A549 (cell line): ENCODE measurements around the gene C1orf21. TPM values are rescaled to one million over a fixed set of nuclear protein-coding genes. Genes with fewer than 3 reads are reported as not detected.

Source experiments
- ATAC-seq, 2 experiments: fragments of 200-7000 bp in 1 of 2; fragments of >200 bp in 1 of 2; cut with Nextera tagmentation in 1 of 2; cut with Tn5 transposase in 1 of 2; 3 replicates each; pipeline versions ENCODE4 v1.8.0 to v1.9.1; 2018 to 2020; ENCODE audit warnings: mild to moderate bottlenecking in 1 of 2, moderate library complexity in 1 of 2
- CTCF ChIA-PET: fragments of 300-600 bp; sonication (Branson Sonifier 250); formaldehyde crosslinking; extraction: SDS; loops from one replicate; lab custom pipeline; 2021; ENCODE audit warnings: antibody characterized with exemption, inconsistent platforms; lab: Yijun Ruan, JAX
- POLR2A ChIA-PET: fragments of 350-600 bp; formaldehyde crosslinking; extraction: SDS; loops from one replicate; lab custom pipeline; 2021; ENCODE audit warnings: antibody characterized with exemption, inconsistent platforms; lab: Yijun Ruan, JAX
- DNase-seq, 2 experiments: peaks; one replicate each; pipeline versions ENCODE4 v3.0.0 to v3.0.0-alpha.2; 2011 to 2016; ENCODE audit warnings: low read depth in 1 of 2, low spot score in 1 of 2
- FAIRE-seq: peaks from 2 replicates; lab custom pipeline; 2011; peaks lifted over from hg19 to GRCh38; lab: Jason Lieb, UNC
- H3K27ac ChIP-seq, 2 experiments: fragments of >200 bp; sonication (Bioruptor Twin); formaldehyde crosslinking; 3 replicates each; pipeline ENCODE4 v1.5.1; 2016 to 2017
- H3K4me1 ChIP-seq: fragments of >200 bp; sonication (Bioruptor Twin); formaldehyde crosslinking; 3 replicates; pipeline ENCODE4 v1.6.1; 2016
- H3K4me2 ChIP-seq: fragments of >200 bp; sonication (Bioruptor Twin); formaldehyde crosslinking; 3 replicates; pipeline ENCODE4 v1.6.1; 2016
- H3K4me3 ChIP-seq: fragments of >200 bp; sonication (Bioruptor Twin); formaldehyde crosslinking; 3 replicates; pipeline ENCODE4 v1.5.1; 2016
- H3K9me3 ChIP-seq: fragments of >200 bp; sonication (Bioruptor Twin); formaldehyde crosslinking; 3 replicates; pipeline ENCODE4 v1.6.1; 2016
- BHLHE40 ChIP-seq: IDR thresholded peaks from 2 replicates; pipeline ENCODE4 v1.6.1; 2012; ENCODE audit warnings: low read depth, low read length, inconsistent platforms
- CBX2 ChIP-seq: fragments of 200-600 bp; sonication (generic); IDR thresholded peaks from 2 replicates; pipeline ENCODE4 v1.6.1; 2016; ENCODE audit warnings: low read depth, mild to moderate bottlenecking, borderline replicate concordance
- CHD4 ChIP-seq: fragments of 200-600 bp; sonication (generic); IDR thresholded peaks from 2 replicates; pipeline ENCODE4 v1.6.1; 2016; ENCODE audit warnings: antibody characterized with exemption, mild to moderate bottlenecking, borderline replicate concordance
- CTCF ChIP-seq: fragments of >200 bp; sonication (Bioruptor Twin); formaldehyde crosslinking; IDR thresholded peaks from 3 replicates; pipeline ENCODE4 v1.5.1; 2016
- E2F6 ChIP-seq: IDR thresholded peaks from 2 replicates; pipeline ENCODE4 v1.6.1; 2012; ENCODE audit warnings: low read depth, borderline replicate concordance
- EHMT2 ChIP-seq: fragments of 200-600 bp; sonication (generic); IDR thresholded peaks from 2 replicates; pipeline ENCODE4 v1.6.1; 2016; ENCODE audit warnings: antibody characterized with exemption, low read depth, mild to moderate bottlenecking, moderate library complexity
- EP300 ChIP-seq, 2 experiments: fragments of >200 bp; sonication (Bioruptor Twin); formaldehyde crosslinking; IDR thresholded peaks; 2 replicates in 1 of 2; 3 replicates in 1 of 2; pipeline ENCODE4 v1.6.1; 2016 to 2017
- FOSL2 ChIP-seq, 2 experiments: fragments of 450-650 bp in 1 of 2; fragments of >200 bp in 1 of 2; sonication (Bioruptor Twin) in 1 of 2; formaldehyde crosslinking; IDR thresholded peaks; 2 replicates each; pipeline versions ENCODE4 v1.5.0 to v1.6.1; 2016 to 2020; ENCODE audit warnings: mild to moderate bottlenecking in 1 of 2, moderate library complexity in 1 of 2
- GATA3 ChIP-seq: IDR thresholded peaks from 2 replicates; pipeline ENCODE4 v1.6.1; 2012; ENCODE audit warnings: borderline replicate concordance
- HDAC2 ChIP-seq: fragments of 200-600 bp; sonication (generic); IDR thresholded peaks from 2 replicates; pipeline ENCODE4 v1.6.1; 2016
- HES2 ChIP-seq: fragments of >200 bp; sonication (Bioruptor Twin); formaldehyde crosslinking; IDR thresholded peaks from 2 replicates; pipeline ENCODE4 v1.6.1; 2016
- JUNB ChIP-seq: fragments of >200 bp; sonication (Bioruptor Twin); formaldehyde crosslinking; IDR thresholded peaks from 2 replicates; pipeline ENCODE4 v1.6.1; 2016
- KDM5A ChIP-seq: fragments of 200-600 bp; sonication (generic); IDR thresholded peaks from 2 replicates; pipeline ENCODE4 v1.6.1; 2016; ENCODE audit warnings: antibody characterized with exemption, mild to moderate bottlenecking
- MAFK ChIP-seq: fragments of 450-650 bp; IDR thresholded peaks from 2 replicates; pipeline ENCODE4 v1.6.1; 2014; ENCODE audit not compliant: partially characterized antibody
- MAZ ChIP-seq: fragments of 150-350 bp; IDR thresholded peaks from 2 replicates; pipeline ENCODE4 v1.6.1; 2014; ENCODE audit warnings: antibody characterized with exemption, low read depth, low read length, borderline replicate concordance
- MYC ChIP-seq: IDR thresholded peaks from 2 replicates; pipeline ENCODE4 v1.6.1; 2012; ENCODE audit warnings: mild to moderate bottlenecking, inconsistent platforms, low read length, improper control_type of control experiment, borderline replicate concordance
- NR3C1 ChIP-seq: fragments of >200 bp; sonication (Bioruptor Twin); formaldehyde crosslinking; IDR thresholded peaks from 3 replicates; pipeline ENCODE4 v1.6.1; 2017
- POLR2AphosphoS2 ChIP-seq: conservative IDR thresholded peaks from 2 replicates; pipeline ENCODE4 v1.6.1; 2012; ENCODE audit warnings: low read length, improper control_type of control experiment, inconsistent platforms
- RAD21 ChIP-seq, 2 experiments: fragments of >200 bp in 1 of 2; sonication (Bioruptor Twin) in 1 of 2; formaldehyde crosslinking in 1 of 2; IDR thresholded peaks in 1 of 2; conservative IDR thresholded peaks in 1 of 2; 2 replicates in 1 of 2; 3 replicates in 1 of 2; pipeline ENCODE4 v1.6.1; 2012 to 2018; ENCODE audit warnings: inconsistent platforms in 1 of 2
- RNF2 ChIP-seq: fragments of 200-600 bp; sonication (generic); IDR thresholded peaks from 2 replicates; pipeline ENCODE4 v1.6.1; 2016; ENCODE audit warnings: low read depth, mild to moderate bottlenecking, antibody characterized with exemption, moderate library complexity, borderline replicate concordance
- SMC3 ChIP-seq: fragments of >200 bp; sonication (Bioruptor Twin); formaldehyde crosslinking; IDR thresholded peaks from 3 replicates; pipeline ENCODE4 v1.6.1; 2018; ENCODE audit warnings: inconsistent platforms
- TP53 ChIP-seq: fragments of 250-450 bp; sonication (Bioruptor Pico); IDR thresholded peaks from 2 replicates; pipeline ENCODE4 v1.5.0; 2021; ENCODE audit warnings: mild to moderate bottlenecking, moderate library complexity
- ZC3H11A ChIP-seq: fragments of 450-650 bp; IDR thresholded peaks from 2 replicates; pipeline ENCODE4 v1.6.1; 2014; ENCODE audit warnings: antibody characterized with exemption, mild to moderate bottlenecking
- ZFP36 ChIP-seq: fragments of 450-650 bp; IDR thresholded peaks from 2 replicates; pipeline ENCODE4 v1.6.1; 2014; ENCODE audit warnings: borderline replicate concordance; ENCODE audit not compliant: partially characterized antibody
- ZNF302 ChIP-seq: fragments of 250-450 bp; sonication (Bioruptor Pico); IDR thresholded peaks from 2 replicates; pipeline ENCODE4 v1.9.0; 2021; ENCODE audit warnings: inconsistent platforms, mild to moderate bottlenecking, moderate library complexity
- WGBS: methylation state at CpG from one replicate; pipeline ENCODE4 v1.1.6; 2017; ENCODE audit errors: missing lambda C conversion rate; 5-methylcytosine and 5-hydroxymethylcytosine counted together
- polyA plus RNA-seq, 4 experiments: library from polyadenylated mRNA; depleted of rRNA in 3 of 4; stranded (reverse); fragments of >200 nt; fragmentation: RNase III in 1 of 4; extraction: RNeasy Plus Mini Kit Qiagen cat#74134 plus additional on column Dnase treatment in 1 of 4; gene quantifications; 2 replicates in 3 of 4; 3 replicates in 1 of 4; pipeline ENCODE4 v1.2.3, GENCODE V29; 2011 to 2017

The C1orf21 gene
- polyA plus RNA-seq, 2 of the 4 experiments (the other 2 are of a cell fraction): 11.4 to 11.6 TPM

- Histone ChIP-seq H3K27ac (no peak overlapping the region), H3K4me2 (no peak overlapping the region), H3K9me3 (no peaks in the 10 kb centered on the region), H3K4me1 (peaks cover 10% of the 10 kb centered on the region; the same call in 2 of the 3 replicates), H3K4me3 (no peak overlapping the region)
- ATAC-seq (no peak), DNase-seq (no peak), FAIRE-seq (no peak)
- TF ChIP-seq FOSL2 (IDR thresholded peaks at IDR 0.05): no peak
- no peak for TF ChIP-seq FOSL2 (CRISPR knock-in tag; IDR thresholded peaks at IDR 0.05)
- TF ChIP-seq POLR2AphosphoS2: no peak
- TF ChIP-seq MAZ: no peak
- no peak for TF ChIP-seq HES2
- TF ChIP-seq ZC3H11A: no peak
- TF ChIP-seq MAFK: no peak
- TF ChIP-seq ZNF302 (CRISPR knock-in tag): no peak
- no peak for TF ChIP-seq E2F6
- no peak for TF ChIP-seq MYC
- TF ChIP-seq SMC3: no peak
- no peak for TF ChIP-seq EHMT2
- 34% methylated on average over 1 of the region's 1 CpG for WGBS
- CTCF ChIA-PET: interaction anchor here (0.9 to 1.3 kb wide), 2 partner anchors 25 to 101 kb away, joined by 3 to 5 read pairs; no protein-coding TSS in a partner anchor
- POLR2A ChIA-PET: no interaction called here
Observed at GRCh38 chr1:184562806-184563205, 176.0 kb downstream of the C1orf21 start.

GRCh38 chr1:184563308-184563707 is 176.5 kb downstream of the C1orf21 start:
- Histone ChIP-seq H3K27ac (no peak overlapping the region), H3K4me1 (peaks cover 15% of the 10 kb centered on the region; the same call in 2 of the 3 replicates), H3K4me3 (no peak overlapping the region), H3K9me3 (no peaks in the 10 kb centered on the region), H3K4me2 (no peak overlapping the region)
- ATAC-seq: no peak
- CTCF ChIA-PET: interaction anchor here (0.9 to 1.3 kb wide), 2 partner anchors 24 to 101 kb away, joined by 3 to 5 read pairs; no protein-coding TSS in a partner anchor
- WGBS: 29% methylated on average over 1 of the region's 1 CpG
- POLR2A ChIA-PET: no interaction called here
- FAIRE-seq: no peak
- peak; percentile 46; the same call in 2 of the 3 replicates for TF ChIP-seq SMC3
- peak; percentile 57 to 60 for TF ChIP-seq RAD21 (conservative IDR thresholded peaks at IDR 0.05 in 1 of 2, IDR thresholded peaks at IDR 0.05 in 1 of 2)
- peak; percentile 49 for TF ChIP-seq CTCF
- TF ChIP-seq KDM5A: no peak
- peak in 1 of 2 experiments; percentile 16 for DNase-seq

GRCh38 chr1:184567009-184567408 is 180.2 kb downstream of the C1orf21 start:
- CTCF ChIA-PET: interaction anchor here (1.1 to 2.0 kb wide), 4 partner anchors 9 to 344 kb away, joined by 3 to 6 read pairs (median 4); no protein-coding TSS in a partner anchor
- ATAC-seq (no peak), DNase-seq (no peak), FAIRE-seq (no peak)
- Histone ChIP-seq H3K27ac (peak overlapping the region in 1 of 2 experiments; percentile 12; a peak in 1 of 6 replicates), H3K9me3 (no peaks in the 10 kb centered on the region), H3K4me3 (no peak overlapping the region), H3K4me1 (peaks cover 12% of the 10 kb centered on the region; the same call in 2 of the 3 replicates), H3K4me2 (no peak overlapping the region)
- TF ChIP-seq BHLHE40 (no peak), TP53 (CRISPR knock-in tag) (no peak), E2F6 (no peak), RNF2 (no peak), ZFP36 (no peak), RAD21 (conservative IDR thresholded peaks at IDR 0.05 in 1 of 2, IDR thresholded peaks at IDR 0.05 in 1 of 2) (no peak), CHD4 (no peak), HDAC2 (no peak), JUNB (no peak), GATA3 (no peak), SMC3 (no peak), CBX2 (no peak), NR3C1 (no peak), KDM5A (no peak), EHMT2 (no peak), EP300 (IDR thresholded peaks at IDR 0.05) (no peak), MAZ (no peak), POLR2AphosphoS2 (no peak), MYC (no peak)
- POLR2A ChIA-PET: no interaction called here
- 42% methylated on average over 1 of the region's 1 CpG for WGBS
